Common myeloid progenitor, CD34-positive (primary cell): ENCODE results near the gene WDR44.

Source experiments
- CTCF ChIA-PET: fragments of 350-600 bp; sonication (Branson Sonifier 250); formaldehyde crosslinking; loops from one replicate; lab custom pipeline; 2021; ENCODE audit warnings: antibody characterized with exemption; lab: Charles Lee
- POLR2A ChIA-PET: fragments of 350-600 bp; sonication (Branson Sonifier 250); formaldehyde crosslinking; loops from one replicate; lab custom pipeline; 2021; ENCODE audit warnings: antibody characterized with exemption; lab: Charles Lee
- DNase-seq, 3 donors: peaks; one replicate each; pipeline versions ENCODE4 v3.0.0 to v3.0.0-alpha.2; 2013
- H3K27ac ChIP-seq, 2 experiments: 1 replicate in 1 of 2; 2 replicates in 1 of 2; pipeline ENCODE4 v1.7.0; 2013; ENCODE audit warnings: inconsistent platforms in 2 of 2, low read length in 2 of 2, mild to moderate bottlenecking in 2 of 2, low read depth in 1 of 2, moderate library complexity in 1 of 2; ENCODE audit not compliant: severe bottlenecking in 2 of 2, insufficient read depth in 1 of 2, poor library complexity in 1 of 2
- H3K27me3 ChIP-seq, 5 experiments: replicated peaks in 2 of 5; 1 replicate in 3 of 5; 2 replicates in 2 of 5; pipeline versions ENCODE4 v1.6.1 to v1.7.0; 2013; ENCODE audit warnings: low read length in 4 of 5, mild to moderate bottlenecking in 2 of 5, moderate library complexity in 2 of 5, inconsistent platforms in 1 of 5; ENCODE audit not compliant: insufficient read depth in 5 of 5, control insufficient read depth in 4 of 5
- H3K36me3 ChIP-seq, 4 experiments: 1 replicate in 2 of 4; 2 replicates in 2 of 4; pipeline versions ENCODE4 v1.6.1 to v1.7.0; 2013; ENCODE audit warnings: low read length in 3 of 4, control low read depth in 1 of 4, mild to moderate bottlenecking in 1 of 4; ENCODE audit not compliant: control insufficient read depth in 4 of 4, insufficient read depth in 4 of 4
- H3K4me1 ChIP-seq, 4 experiments: 1 replicate in 3 of 4; 2 replicates in 1 of 4; pipeline versions ENCODE4 v1.6.1 to v1.7.1; 2013; ENCODE audit warnings: low read length in 3 of 4, mild to moderate bottlenecking in 3 of 4, control low read depth in 1 of 4, inconsistent platforms in 1 of 4, moderate library complexity in 1 of 4; ENCODE audit not compliant: control insufficient read depth in 4 of 4, insufficient read depth in 4 of 4; ENCODE audit errors: control extremely low read depth in 1 of 4
- H3K4me3 ChIP-seq, 7 experiments: 1 replicate in 4 of 7; 2 replicates in 3 of 7; pipeline versions ENCODE4 v1.5.1 to v1.7.0; 2013; ENCODE audit warnings: mild to moderate bottlenecking in 7 of 7, low read length in 6 of 7, moderate library complexity in 6 of 7, inconsistent platforms in 2 of 7, low read depth in 2 of 7, control low read depth in 1 of 7; ENCODE audit not compliant: insufficient read depth in 4 of 7, control insufficient read depth in 1 of 7; ENCODE audit errors: extremely low read depth in 1 of 7
- H3K9me3 ChIP-seq, 5 experiments: 1 replicate in 4 of 5; 2 replicates in 1 of 5; pipeline versions ENCODE4 v1.6.1 to v1.7.1; 2013; ENCODE audit warnings: low read length in 4 of 5, mild to moderate bottlenecking in 2 of 5, inconsistent platforms in 1 of 5, low read depth in 1 of 5, moderate library complexity in 1 of 5; ENCODE audit not compliant: control insufficient read depth in 4 of 5, insufficient read depth in 2 of 5; ENCODE audit errors: control extremely low read depth in 1 of 5
- whole genome bisulfite sequencing: methylation state at CpG from one replicate; pipeline ENCODE4 v1.1.5; 2013; ENCODE audit not compliant: insufficient coverage; 5-methylcytosine and 5-hydroxymethylcytosine counted together

The WDR44 gene

GRCh38 chrX:118355225-118355920 is 9.5 kb downstream of the WDR44 start:
- H3K4me1 ChIP-seq: peaks cover 0 to 6% (median 4%) of the 10 kb centered on the region in 4 experiments
- no peaks in the 10 kb centered on the region for H3K36me3 ChIP-seq
- DNase-seq: no peak
- no CpG with 5 or more reads among the region's 2 CpGs for WGBS
- ChIA-PET CTCF (interaction anchor here (1.2 kb wide), 1 partner anchor 9 kb away, joined by 3 read pairs; the partner anchor contains the start of gene WDR44), POLR2A (interaction anchor here (0.7 kb wide), 1 partner anchor 865 kb away, joined by 3 read pairs; no protein-coding TSS in a partner anchor)
- no peak overlapping the region for H3K27ac ChIP-seq
- no peaks in the 10 kb centered on the region for H3K9me3 ChIP-seq
- H3K4me3 ChIP-seq: no peak overlapping the region
- no peaks in the 10 kb centered on the region for H3K27me3 ChIP-seq

- Histone ChIP-seq H3K27me3 (no peaks in the 10 kb centered on the region), H3K27ac (no peak overlapping the region), H3K4me3 (no peak overlapping the region), H3K4me1 (peaks cover 0 to 6% (median 1%) of the 10 kb centered on the region in 4 experiments), H3K9me3 (no peaks in the 10 kb centered on the region), H3K36me3 (no peaks in the 10 kb centered on the region)
- ChIA-PET CTCF (interaction anchor here (1.2 kb wide), 1 partner anchor 10 kb away, joined by 3 read pairs; the partner anchor contains the start of gene WDR44), POLR2A (no interaction called here)
- no peak for DNase-seq
- 93% methylated on average over 1 of the region's 2 CpGs for WGBS
Measured at GRCh38 chrX:118356154-118356701, 10.3 kb downstream of the WDR44 start.

- no peak for DNase-seq
- POLR2A ChIA-PET: no interaction called here
- Histone ChIP-seq H3K27me3 (no peaks in the 10 kb centered on the region), H3K4me3 (no peak overlapping the region), H3K27ac (no peak overlapping the region), H3K36me3 (no peaks in the 10 kb centered on the region), H3K9me3 (no peaks in the 10 kb centered on the region), H3K4me1 (peaks cover 0 to 6% (median 0%) of the 10 kb centered on the region in 4 experiments)
- WGBS: 60% methylated on average over 2 of the region's 3 CpGs
- CTCF ChIA-PET: no interaction called here
Measured at GRCh38 chrX:118360429-118361125, 14.7 kb downstream of the WDR44 start.

- H3K27me3 ChIP-seq: no peaks in the 10 kb centered on the region
- no peak overlapping the region for H3K27ac ChIP-seq
- ChIA-PET POLR2A (no interaction called here), CTCF (interaction anchor here (1.2 kb wide), 1 partner anchor 9 kb away, joined by 3 read pairs; no protein-coding TSS in a partner anchor)
- peaks cover 0 to 5% (median 0%) of the 10 kb centered on the region in 4 experiments for H3K36me3 ChIP-seq
- H3K9me3 ChIP-seq: no peaks in the 10 kb centered on the region
- peaks cover 0 to 6% (median 0%) of the 10 kb centered on the region in 4 experiments for H3K4me1 ChIP-seq
- DNase-seq: no peak
- no peak overlapping the region for H3K4me3 ChIP-seq
Measured at GRCh38 chrX:118364261-118364660, 18.4 kb downstream of the WDR44 start.

- Histone ChIP-seq H3K9me3 (no peaks in the 10 kb centered on the region), H3K4me1 (no peaks in the 10 kb centered on the region), H3K27me3 (no peaks in the 10 kb centered on the region), H3K4me3 (no peak overlapping the region), H3K27ac (no peak overlapping the region), H3K36me3 (peaks cover 0 to 5% (median 0%) of the 10 kb centered on the region in 4 experiments)
- ChIA-PET CTCF (no interaction called here), POLR2A (no interaction called here)
- no peak for DNase-seq
Measured at GRCh38 chrX:118367338-118367737, 21.4 kb downstream of the WDR44 start.

GRCh38 chrX:118368398-118368797 is 22.5 kb downstream of the WDR44 start:
- CTCF ChIA-PET: no interaction called here

More at GRCh38 chrX:118368398-118368797, 22.5 kb downstream of the WDR44 start:
- Histone ChIP-seq H3K27ac (no peak overlapping the region), H3K36me3 (peaks cover 0 to 5% (median 0%) of the 10 kb centered on the region in 4 experiments), H3K4me1 (no peaks in the 10 kb centered on the region), H3K4me3 (no peak overlapping the region), H3K27me3 (no peaks in the 10 kb centered on the region), H3K9me3 (no peaks in the 10 kb centered on the region)
- WGBS: 93% methylated on average over 2 of the region's 4 CpGs
- no peak for DNase-seq
- POLR2A ChIA-PET: no interaction called here
